GM21529 (cell line): ENCODE results near the gene DNAJB5.
A peak's percentile ranks its signal among the peaks of the same experiment; 100 is the strongest.
"Not testable (repeated sequence)": the region's sequence is repeated elsewhere in the genome, so short reads cannot be mapped to it uniquely, and the experiment has no call there.

Experiments used
- ATAC-seq: cut with Tn5 transposase; IDR thresholded peaks from one replicate; pipeline ENCODE4 v1.9.1; 2021; ENCODE audit not compliant: unreplicated experiment

Gene DNAJB5

GRCh38 chr9:34998266-34998665, 8.7 kb downstream of the DNAJB5 start:
- no peak for ATAC-seq

DNA sequence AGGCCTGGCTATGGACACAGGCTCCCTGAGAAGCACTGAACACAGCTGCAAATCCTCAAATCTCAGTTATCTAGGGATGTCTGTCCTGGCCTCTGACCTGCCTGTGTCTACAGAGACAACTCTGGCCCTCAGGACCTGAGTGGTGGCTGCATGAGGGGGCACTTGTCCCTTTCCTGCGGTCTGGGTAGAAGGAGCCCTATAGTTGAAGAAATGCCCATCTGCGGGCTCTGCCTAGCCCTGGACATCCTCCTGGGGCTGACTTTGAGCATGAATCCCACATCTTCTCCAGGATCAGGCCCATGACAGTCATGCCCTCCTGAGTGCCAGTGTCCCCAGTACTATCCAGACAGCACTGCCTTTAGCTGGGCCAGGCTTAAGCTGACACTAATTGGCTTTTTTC, 10.0 kb downstream of the DNAJB5 start:
- ATAC-seq: no peak

GRCh38 chr9:35000535-35001284, 11.2 kb downstream of the DNAJB5 start:
- ATAC-seq: no peak

DNA sequence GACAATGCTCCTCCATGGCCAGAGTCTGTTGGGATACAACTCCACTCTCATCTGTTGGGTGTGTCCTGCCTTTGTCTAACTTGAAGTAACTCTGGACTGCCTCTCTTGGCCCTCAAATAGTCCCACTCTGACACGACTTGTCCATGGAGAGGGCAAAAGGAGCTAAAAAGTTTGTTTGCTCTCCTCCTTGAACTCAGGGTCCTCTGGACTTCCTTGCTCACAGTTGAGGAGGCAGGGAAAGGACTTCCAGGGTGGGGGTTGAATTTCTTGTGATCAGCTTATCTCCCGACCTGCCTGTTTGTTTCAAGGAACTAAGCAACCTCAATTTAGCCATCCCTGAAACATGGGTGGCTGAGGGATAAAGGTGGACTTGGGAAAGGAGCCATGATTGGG, 11.7 kb downstream of the DNAJB5 start:
- ATAC-seq: no peak

GRCh38 chr9:35001803-35002502, 12.4 kb downstream of the DNAJB5 start:
- ATAC-seq: peak; percentile 48

- no peak for ATAC-seq
Measured at GRCh38 chr9:35002623-35003022, 13.1 kb downstream of the DNAJB5 start.

DNA sequence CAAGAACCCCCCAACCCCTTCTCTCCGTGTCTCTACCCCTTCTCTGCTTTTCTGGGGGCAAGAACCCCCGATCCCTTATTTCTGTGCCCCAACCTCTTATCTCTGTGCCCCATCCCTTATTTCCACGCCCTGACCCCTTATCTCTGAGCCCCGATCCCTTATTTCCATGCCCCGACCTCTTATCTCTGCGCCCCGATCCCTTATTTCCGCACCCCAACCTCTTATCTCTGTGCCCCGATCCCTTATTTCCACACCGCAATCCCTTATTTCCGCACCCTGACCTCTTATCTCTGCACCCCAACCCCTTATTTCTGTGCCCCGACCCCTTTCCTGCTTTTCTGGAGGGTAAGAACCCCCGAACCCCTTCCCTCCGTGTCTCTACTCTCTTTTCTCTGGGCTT, 14.8 kb downstream of the DNAJB5 start:
- not testable (repeated sequence) for ATAC-seq

- no peak for ATAC-seq
Measured at GRCh38 chr9:35010351-35010958, 20.9 kb downstream of the DNAJB5 start.

- ATAC-seq: no peak
Measured at GRCh38 chr9:35014517-35014916, 25.0 kb downstream of the DNAJB5 start.

GRCh38 chr9:35023443-35023842, 33.9 kb downstream of the DNAJB5 start:
- ATAC-seq: not testable (repeated sequence)

DNA sequence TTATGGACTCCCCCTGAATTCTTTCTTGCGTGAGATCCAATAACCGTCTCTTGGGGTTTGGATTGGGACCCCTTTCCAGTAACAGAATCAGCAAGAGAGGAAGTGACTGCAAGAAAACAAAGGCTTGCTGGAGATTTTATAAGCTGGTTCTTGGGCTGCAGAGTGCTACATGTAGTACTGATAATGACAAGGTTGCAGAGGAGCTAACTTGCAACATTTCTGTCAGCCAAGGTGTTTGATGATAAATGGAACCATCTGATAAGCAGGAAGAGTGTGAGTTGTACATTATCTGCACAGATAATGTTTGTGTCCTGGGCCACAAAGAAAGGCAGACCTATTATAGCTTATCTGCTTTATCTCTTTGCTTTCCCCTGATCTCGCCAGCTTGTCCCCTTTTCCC, 37.1 kb downstream of the DNAJB5 start:
- ATAC-seq: no peak

GRCh38 chr9:35027374-35027773, 37.8 kb downstream of the DNAJB5 start:
- ATAC-seq: no peak

- ATAC-seq: no peak
Measured at GRCh38 chr9:35027860-35028259, 38.3 kb downstream of the DNAJB5 start.

DNA sequence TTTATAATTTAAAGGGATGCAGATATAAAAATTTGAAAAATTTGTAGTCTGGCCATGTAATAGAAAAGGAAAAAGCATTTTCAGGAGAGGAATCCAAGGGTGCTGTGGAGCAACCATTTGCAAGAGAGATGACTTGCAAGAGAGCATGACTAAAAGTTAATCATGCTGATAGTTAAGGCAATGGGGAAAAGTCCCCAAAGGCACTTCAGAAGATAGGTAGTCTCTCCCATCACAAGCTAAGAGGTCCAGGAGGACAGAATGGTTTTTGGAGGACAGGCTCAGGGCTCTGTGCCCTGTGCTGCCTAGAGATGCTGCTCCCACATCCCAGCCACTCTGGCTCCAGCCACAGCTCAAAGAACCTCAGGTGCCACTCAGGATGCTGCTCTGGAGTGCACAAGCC, 38.8 kb downstream of the DNAJB5 start:
- no peak for ATAC-seq

- no peak for ATAC-seq
Measured at GRCh38 chr9:35029241-35029640, 39.7 kb downstream of the DNAJB5 start.

- no peak for ATAC-seq
Measured at GRCh38 chr9:35029852-35030251, 40.3 kb downstream of the DNAJB5 start.

- ATAC-seq: no peak
Measured at GRCh38 chr9:35033101-35033500, 43.6 kb downstream of the DNAJB5 start.

DNA sequence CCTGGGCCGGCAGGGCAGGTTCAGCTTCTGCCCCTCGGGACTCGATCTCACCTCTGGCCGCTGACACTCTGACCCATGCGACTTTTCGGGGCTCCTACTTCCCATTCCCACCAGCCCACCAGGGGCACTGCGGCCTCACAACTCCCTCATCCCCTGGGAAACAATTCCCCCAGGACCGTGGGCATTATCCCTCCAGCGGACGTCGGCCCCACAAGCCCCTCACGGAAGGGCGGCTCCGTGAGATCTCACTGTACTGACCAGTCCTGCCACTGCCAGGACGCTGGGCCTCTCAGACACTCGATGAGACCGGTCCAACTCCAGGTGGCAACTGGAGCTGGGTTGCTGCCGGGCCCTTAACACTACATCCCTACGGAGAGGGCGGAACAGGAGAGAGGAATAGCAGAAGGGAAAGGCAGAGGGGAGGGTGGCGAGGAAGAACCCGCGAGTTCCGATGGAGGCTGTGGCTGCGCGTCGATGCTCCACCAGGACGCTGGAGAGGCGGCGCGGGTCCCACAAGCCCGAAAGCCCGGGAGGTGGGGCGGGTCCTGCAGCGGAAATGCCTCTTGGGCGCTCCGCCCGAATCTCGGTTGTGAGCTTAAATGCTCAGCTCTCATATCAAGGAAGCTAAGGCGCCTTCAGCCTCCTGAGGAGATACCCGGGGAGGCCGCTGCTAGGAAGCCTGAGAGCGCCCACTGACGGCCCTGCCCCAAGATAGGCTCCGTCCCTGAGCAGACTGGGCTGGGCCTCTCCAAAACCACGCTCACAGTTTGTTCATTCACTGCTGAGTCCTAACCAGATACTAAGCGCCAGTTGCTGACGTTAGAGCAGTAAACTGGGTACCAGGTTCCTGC, 46.5 kb downstream of the DNAJB5 start:
- no peak for ATAC-seq

DNA sequence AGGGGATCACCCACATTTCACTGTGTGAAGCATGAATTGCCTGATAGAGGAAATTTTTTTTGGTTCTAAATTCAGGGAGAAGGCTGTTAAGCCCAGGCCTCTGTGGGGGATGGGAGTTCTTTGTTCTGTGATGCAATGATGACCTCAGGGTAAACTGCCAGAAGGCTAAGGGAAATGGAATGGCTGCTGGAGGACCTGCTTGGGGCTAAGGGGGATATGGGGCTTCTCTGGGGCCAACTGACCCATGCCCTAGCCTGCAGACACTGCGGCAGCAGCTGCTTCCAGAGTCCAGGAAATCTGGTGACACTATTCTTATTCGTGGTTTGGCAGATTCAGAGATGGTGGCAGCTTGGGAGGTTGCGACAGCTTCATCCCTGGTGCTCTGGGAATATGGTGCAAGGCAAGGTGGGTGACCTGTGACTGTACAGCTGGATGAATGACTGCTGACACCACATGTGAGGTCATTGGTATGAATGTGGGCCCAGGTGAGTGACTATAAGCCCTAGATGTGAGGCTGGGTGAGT, 52.6 kb downstream of the DNAJB5 start:
- no peak for ATAC-seq

GRCh38 chr9:35042891-35043545, 53.5 kb downstream of the DNAJB5 start:
- no peak for ATAC-seq

DNA sequence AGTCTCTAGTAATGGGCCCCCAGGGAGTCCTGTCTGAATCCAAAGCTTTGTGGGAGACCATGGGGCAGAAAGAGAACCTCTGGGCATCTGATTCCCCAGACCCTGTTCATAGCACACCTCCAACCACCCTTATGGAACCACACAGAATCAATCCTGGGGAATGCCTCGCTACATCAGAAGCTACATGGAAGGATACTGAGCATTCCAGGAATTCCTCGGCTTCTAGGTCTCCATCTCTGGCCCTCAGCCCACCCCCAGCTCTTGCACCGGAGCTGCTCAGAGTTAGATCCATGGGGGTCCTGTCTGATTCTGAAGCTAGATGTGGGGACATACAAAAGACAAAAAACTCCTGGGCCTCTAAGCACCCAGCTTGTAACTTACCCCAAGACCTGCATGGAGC, 54.5 kb downstream of the DNAJB5 start:
- no peak for ATAC-seq
